ENCODE results near the gene CHCHD3.

GRCh38 chr7:132797152-132797551 is 284.7 kb downstream of the CHCHD3 start:
- TF ChIP-seq, protein P1, sequence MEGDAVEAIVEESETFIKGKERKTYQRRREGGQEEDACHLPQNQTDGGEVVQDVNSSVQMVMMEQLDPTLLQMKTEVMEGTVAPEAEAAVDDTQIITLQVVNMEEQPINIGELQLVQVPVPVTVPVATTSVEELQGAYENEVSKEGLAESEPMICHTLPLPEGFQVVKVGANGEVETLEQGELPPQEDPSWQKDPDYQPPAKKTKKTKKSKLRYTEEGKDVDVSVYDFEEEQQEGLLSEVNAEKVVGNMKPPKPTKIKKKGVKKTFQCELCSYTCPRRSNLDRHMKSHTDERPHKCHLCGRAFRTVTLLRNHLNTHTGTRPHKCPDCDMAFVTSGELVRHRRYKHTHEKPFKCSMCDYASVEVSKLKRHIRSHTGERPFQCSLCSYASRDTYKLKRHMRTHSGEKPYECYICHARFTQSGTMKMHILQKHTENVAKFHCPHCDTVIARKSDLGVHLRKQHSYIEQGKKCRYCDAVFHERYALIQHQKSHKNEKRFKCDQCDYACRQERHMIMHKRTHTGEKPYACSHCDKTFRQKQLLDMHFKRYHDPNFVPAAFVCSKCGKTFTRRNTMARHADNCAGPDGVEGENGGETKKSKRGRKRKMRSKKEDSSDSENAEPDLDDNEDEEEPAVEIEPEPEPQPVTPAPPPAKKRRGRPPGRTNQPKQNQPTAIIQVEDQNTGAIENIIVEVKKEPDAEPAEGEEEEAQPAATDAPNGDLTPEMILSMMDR (conservative IDR thresholded peaks at IDR 0.05), result no peak
- TF ChIP-seq EZH2 (IDR thresholded peaks at IDR 0.05; ENCODE audit: low read depth), result no peak

All from PC-9 (cell line).